Measurements from ENCODE around the gene LIN52. TPM values are rescaled to one million over a fixed set of nuclear protein-coding genes. Genes with fewer than 3 reads are reported as not detected.
A peak's percentile ranks its signal among the peaks of the same experiment; 100 is the strongest.

The LIN52 gene
- total RNA-seq, 1 donor from 2014 or later: 18.3 TPM

GRCh38 chr14:74221741-74222140 lies 137.0 kb downstream of the LIN52 start:
- FAIRE-seq (no peak), DNase-seq (ENCODE audit: low spot score in 2 of 2) (no peak)

- FAIRE-seq: no peak
- DNase-seq (ENCODE audit: low spot score in 2 of 2): no peak
These were observed 138.3 kb downstream of the LIN52 start for GRCh38 chr14:74223016-74223415.

- no peak for FAIRE-seq
These were observed 147.0 kb downstream of the LIN52 start for GRCh38 chr14:74231784-74232183.

GRCh38 chr14:74235017-74235416 lies 150.3 kb downstream of the LIN52 start:
- FAIRE-seq: no peak
- no peak for DNase-seq (ENCODE audit: low spot score in 2 of 2)

More at GRCh38 chr14:74231784-74232183, 147.0 kb downstream of the LIN52 start:
- no peak for DNase-seq (ENCODE audit: low spot score in 2 of 2)

GRCh38 chr14:74237441-74237840 lies 152.7 kb downstream of the LIN52 start:
- no peak for DNase-seq (ENCODE audit: low spot score in 2 of 2)
- FAIRE-seq: no peak

- DNase-seq (ENCODE audit: low spot score in 2 of 2) (no peak), FAIRE-seq (no peak)
These were observed 154.5 kb downstream of the LIN52 start, which contains the start of gene VSX2 for GRCh38 chr14:74238974-74239847. Gene VSX2, plus strand, starts transcription at chr14:74239449. Its CDS starts 113 bp downstream, at chr14:74239562.

- DNase-seq (ENCODE audit: low spot score in 2 of 2) (peak in 1 of 2 donors; percentile 40), FAIRE-seq (no peak)
These were observed 155.4 kb downstream of the LIN52 start for GRCh38 chr14:74239848-74240793.

- no peak for FAIRE-seq
- peak in 1 of 2 donors; percentile 44 for DNase-seq (ENCODE audit: low spot score in 2 of 2)
These were observed 156.3 kb downstream of the LIN52 start for GRCh38 chr14:74240794-74241651.

GRCh38 chr14:74241652-74242017 lies 156.9 kb downstream of the LIN52 start:
- DNase-seq (ENCODE audit: low spot score in 2 of 2) (no peak), FAIRE-seq (no peak)

- DNase-seq (ENCODE audit: low spot score in 2 of 2) (no peak), FAIRE-seq (no peak)
These were observed 157.4 kb downstream of the LIN52 start for GRCh38 chr14:74242021-74242779.

- FAIRE-seq (no peak), DNase-seq (ENCODE audit: low spot score in 2 of 2) (no peak)
These were observed 158.0 kb downstream of the LIN52 start for GRCh38 chr14:74242780-74243042.

- FAIRE-seq: no peak
- no peak for DNase-seq (ENCODE audit: low spot score in 2 of 2)
These were observed 158.3 kb downstream of the LIN52 start for GRCh38 chr14:74243051-74243450.

- FAIRE-seq (no peak), DNase-seq (ENCODE audit: low spot score in 2 of 2) (no peak)
These were observed 159.4 kb downstream of the LIN52 start for GRCh38 chr14:74244115-74244514.

GRCh38 chr14:74245292-74245691 lies 160.5 kb downstream of the LIN52 start:
- FAIRE-seq (no peak), DNase-seq (ENCODE audit: low spot score in 2 of 2) (no peak)

GRCh38 chr14:74246542-74246941 lies 161.8 kb downstream of the LIN52 start:
- no peak for FAIRE-seq

GRCh38 chr14:74248017-74248416 lies 163.3 kb downstream of the LIN52 start:
- no peak for FAIRE-seq
- no peak for DNase-seq (ENCODE audit: low spot score in 2 of 2)

More at GRCh38 chr14:74246542-74246941, 161.8 kb downstream of the LIN52 start:
- DNase-seq (ENCODE audit: low spot score in 2 of 2): no peak

- DNase-seq (ENCODE audit: low spot score in 2 of 2) (no peak), FAIRE-seq (no peak)
These were observed 164.9 kb downstream of the LIN52 start for GRCh38 chr14:74249433-74250375.
